ENCODE results near the gene SEC14L5.

DNA sequence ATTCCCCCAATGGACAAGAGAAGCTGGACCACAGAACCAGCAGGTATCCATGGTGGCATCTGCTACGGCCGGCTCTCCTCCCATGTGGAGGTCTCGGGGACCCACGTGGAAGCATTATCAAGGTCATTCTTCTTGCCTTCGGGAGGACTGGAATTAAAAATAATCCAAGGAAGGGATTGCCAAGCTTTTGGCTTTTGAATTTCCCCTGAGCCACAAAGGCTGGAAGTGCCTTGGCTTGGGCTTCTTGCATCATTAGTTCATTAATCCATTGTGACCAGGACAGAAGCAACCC is 59.5 kb downstream of the SEC14L5 start:
- no peak for TF ChIP-seq ZNF426 (tag by site-specific recombination; IDR thresholded peaks at IDR 0.05)
- TF ChIP-seq CTCF (tag by site-specific recombination; IDR thresholded peaks at IDR 0.05): no peak
- no peak for TF ChIP-seq TRIM28 (IDR thresholded peaks at IDR 0.05; ENCODE audit: borderline replicate concordance, low read length)
- TF ChIP-seq, protein P1, sequence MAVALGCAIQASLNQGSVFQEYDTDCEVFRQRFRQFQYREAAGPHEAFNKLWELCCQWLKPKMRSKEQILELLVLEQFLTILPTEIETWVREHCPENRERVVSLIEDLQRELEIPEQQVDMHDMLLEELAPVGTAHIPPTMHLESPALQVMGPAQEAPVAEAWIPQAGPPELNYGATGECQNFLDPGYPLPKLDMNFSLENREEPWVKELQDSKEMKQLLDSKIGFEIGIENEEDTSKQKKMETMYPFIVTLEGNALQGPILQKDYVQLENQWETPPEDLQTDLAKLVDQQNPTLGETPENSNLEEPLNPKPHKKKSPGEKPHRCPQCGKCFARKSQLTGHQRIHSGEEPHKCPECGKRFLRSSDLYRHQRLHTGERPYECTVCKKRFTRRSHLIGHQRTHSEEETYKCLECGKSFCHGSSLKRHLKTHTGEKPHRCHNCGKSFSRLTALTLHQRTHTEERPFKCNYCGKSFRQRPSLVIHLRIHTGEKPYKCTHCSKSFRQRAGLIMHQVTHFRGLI (tag by site-specific recombination; IDR thresholded peaks at IDR 0.05): no peak
- TF ChIP-seq ZBTB17 (tag by site-specific recombination; IDR thresholded peaks at IDR 0.05): no peak
- no peak for TF ChIP-seq ZNF350 (tag by site-specific recombination; IDR thresholded peaks at IDR 0.05)
- no peak for TF ChIP-seq HOXA7 (CRISPR knock-in tag; IDR thresholded peaks at IDR 0.05; ENCODE audit: borderline replicate concordance)
- TF ChIP-seq SP2 (tag by site-specific recombination; IDR thresholded peaks at IDR 0.05): no peak
- TF ChIP-seq ZNF660 (tag by site-specific recombination; IDR thresholded peaks at IDR 0.05): no peak
- TF ChIP-seq ZNF76 (tag by site-specific recombination; IDR thresholded peaks at IDR 0.05; ENCODE audit: borderline replicate concordance, low read depth): no peak
- no peak for TF ChIP-seq ZNF311 (tag by site-specific recombination; IDR thresholded peaks at IDR 0.05; ENCODE audit: borderline replicate concordance)
- no peak for TF ChIP-seq RBAK (tag by site-specific recombination; IDR thresholded peaks at IDR 0.05)
- no peak for TF ChIP-seq ZNF292 (tag by site-specific recombination; IDR thresholded peaks at IDR 0.05; ENCODE audit: borderline replicate concordance, low read depth)
- TF ChIP-seq ZNF221 (tag by site-specific recombination; IDR thresholded peaks at IDR 0.05; ENCODE audit: borderline replicate concordance): no peak

All from HEK293 (cell line).